Sigmoid colon (tissue), 4 donors: ENCODE results near the gene RGR.

ENCODE experiments used
- CTCF ChIP-seq, 4 experiments: fragments of 450-650 bp in 3 of 4; fragments of 200-600 bp in 1 of 4; IDR thresholded peaks; one replicate each; pipeline ENCODE4 v1.5.1; 2016 to 2019; ENCODE audit warnings: antibody characterized with exemption in 4 of 4, mild to moderate bottlenecking in 3 of 4, moderate library complexity in 2 of 4
- EP300 ChIP-seq, 4 donors: sonication (generic); formaldehyde crosslinking; IDR thresholded peaks; one replicate each; pipeline ENCODE4 v1.6.1; 2017; ENCODE audit warnings: antibody characterized with exemption in 4 of 4
- POLR2A ChIP-seq, 2 donors: fragments of 450-650 bp; IDR thresholded peaks; one replicate each; pipeline ENCODE4 v1.6.1; 2016; ENCODE audit warnings: antibody characterized with exemption in 2 of 2, mild to moderate bottlenecking in 2 of 2, moderate library complexity in 2 of 2

- TF ChIP-seq POLR2A (IDR thresholded peaks at IDR 0.05) (no peak), CTCF (IDR thresholded peaks at IDR 0.05) (no peak), EP300 (IDR thresholded peaks at IDR 0.05) (no peak)
These were observed 28.0 kb upstream of the RGR start for GRCh38 chr10:84216834-84217233.
